ENCODE measurements around the gene TXNDC11. TPM values are rescaled to one million over a fixed set of nuclear protein-coding genes. Genes with fewer than 3 reads are reported as not detected.

Gene TXNDC11
- total and polyA plus RNA-seq, 9 of the 15 experiments (the other 6 are each of a cell fraction or from before 2014, with no cell fraction given) = 0.66 to 32.6 (median 26.2) TPM

GRCh38 chr16:11738742-11739544 lies 3.7 kb downstream of the TXNDC11 start (continued):
- TF ChIP-seq ZFP91 (CRISPR knock-in tag; IDR thresholded peaks at IDR 0.05) = no peak
- no peak for TF ChIP-seq ZNF830 (CRISPR knock-in tag; IDR thresholded peaks at IDR 0.05)
- no peak for TF ChIP-seq MLX (CRISPR knock-in tag; conservative IDR thresholded peaks at IDR 0.05)
- TF ChIP-seq MAFK (IDR thresholded peaks at IDR 0.05; ENCODE audit: low read length) = peak; percentile 16; the same call in 1 of the 2 replicates
- TF ChIP-seq ZSCAN32 (CRISPR knock-in tag; IDR thresholded peaks at IDR 0.05) = no peak
- peak; percentile 89 for TF ChIP-seq ZNF316 (IDR thresholded peaks at IDR 0.05)
- no peak for TF ChIP-seq NR1H2 (CRISPR knock-in tag; IDR thresholded peaks at IDR 0.05)
- no peak for TF ChIP-seq CEBPG (CRISPR knock-in tag; IDR thresholded peaks at IDR 0.05)
- no peak for TF ChIP-seq CEBPG (tag; conservative IDR thresholded peaks at IDR 0.05 in 1 of 2, IDR thresholded peaks at IDR 0.05 in 1 of 2)
- TF ChIP-seq POLR2AphosphoS5 (IDR thresholded peaks at IDR 0.05; ENCODE audit: control insufficient read depth, insufficient read depth, low read depth, low read length) = no peak
